RWPE2 (cell line): Measurements from ENCODE around the gene SYT5.
"Not testable (repeated sequence)": the region's sequence is repeated elsewhere in the genome, so short reads cannot be mapped to it uniquely, and the experiment has no call there.

ENCODE experiments used
- ATAC-seq: fragments of 200-7000 bp; cut with Tn5 transposase; 3 replicates; pipeline ENCODE4 v1.9.1; 2021; ENCODE audit warnings: low read depth
- DNase-seq: peaks from one replicate; pipeline ENCODE4 v3.0.0-alpha.2; 2020; ENCODE audit warnings: low spot score
- H3K27ac ChIP-seq: fragments of 450-650 bp; 2 replicates; pipeline ENCODE4 v1.5.1; 2017; ENCODE audit warnings: mild to moderate bottlenecking; ENCODE audit not compliant: poor library complexity, severe bottlenecking
- H3K27me3 ChIP-seq: fragments of 250-450 bp; sonication (Bioruptor Pico); 2 replicates; pipeline ENCODE4 v1.5.1; 2021; ENCODE audit warnings: mild to moderate bottlenecking, moderate library complexity; ENCODE audit not compliant: insufficient read depth, poor library complexity, severe bottlenecking
- H3K36me3 ChIP-seq: fragments of 250-450 bp; sonication (Bioruptor Pico); 2 replicates; pipeline ENCODE4 v1.5.1; 2020; ENCODE audit warnings: low read depth, mild to moderate bottlenecking, moderate library complexity
- H3K4me1 ChIP-seq: fragments of 250-450 bp; sonication (Bioruptor Pico); 2 replicates; pipeline ENCODE4 v1.5.1; 2021; ENCODE audit warnings: mild to moderate bottlenecking, moderate library complexity; ENCODE audit not compliant: insufficient read depth, poor library complexity, severe bottlenecking
- H3K4me3 ChIP-seq: fragments of 250-450 bp; sonication (Bioruptor Pico); 2 replicates; pipeline ENCODE4 v1.5.1; 2021; ENCODE audit warnings: mild to moderate bottlenecking, moderate library complexity; ENCODE audit not compliant: severe bottlenecking
- H3K9me3 ChIP-seq: fragments of 250-450 bp; sonication (Bioruptor Pico); 2 replicates; pipeline ENCODE4 v1.5.1; 2021; ENCODE audit warnings: mild to moderate bottlenecking, moderate library complexity; ENCODE audit not compliant: severe bottlenecking
- CTCF ChIP-seq: fragments of 450-650 bp; IDR thresholded peaks from one replicate; pipeline ENCODE4 v1.5.1; 2017; ENCODE audit warnings: mild to moderate bottlenecking, moderate library complexity; ENCODE audit not compliant: poor library complexity, severe bottlenecking

SYT5 gene

GRCh38 chr19:55208880-55209692 lies 29.0 kb upstream of the SYT5 start, which contains the start of gene PTPRH:
Gene PTPRH (minus strand): TSS chr19:55209501. CDS start chr19:55209433, 68 bp downstream.
- peak within 1 kb of the TSS; percentile 61 for H3K27ac ChIP-seq
- no peak for ATAC-seq

GRCh38 chr19:55206664-55207500 lies 26.8 kb upstream of the SYT5 start:
- no peaks in the 10 kb centered on the region for H3K27me3 ChIP-seq
- DNase-seq (peak; percentile 94), ATAC-seq (peak; percentile 83)
- TF ChIP-seq CTCF: no peak
- H3K36me3 ChIP-seq: no peaks in the 10 kb centered on the region
- peaks cover 21% of the 10 kb centered on the region for H3K4me1 ChIP-seq
- H3K4me3 ChIP-seq: peak overlapping the region; percentile 16
- H3K9me3 ChIP-seq: no peaks in the 10 kb centered on the region
- peak overlapping the region; percentile 39 for H3K27ac ChIP-seq

More at GRCh38 chr19:55208880-55209692, 29.0 kb upstream of the SYT5 start, which contains the start of gene PTPRH:
- Histone ChIP-seq H3K4me3 (no peak within 1 kb of the TSS), H3K36me3 (no peaks in the 10 kb centered on the region), H3K9me3 (peaks cover 3% of the 10 kb centered on the region), H3K27me3 (no peaks in the 10 kb centered on the region), H3K4me1 (peaks cover 21% of the 10 kb centered on the region)
- no peak for DNase-seq
- TF ChIP-seq CTCF: no peak

GRCh38 chr19:55202199-55202598 lies 22.1 kb upstream of the SYT5 start:
- not testable (repeated sequence) for DNase-seq, H3K4me3 ChIP-seq, H3K27ac ChIP-seq, H3K4me1 ChIP-seq, H3K27me3 ChIP-seq, H3K9me3 ChIP-seq, H3K36me3 ChIP-seq
- peak; percentile 20; the same call in 1 of the 3 replicates for ATAC-seq

- no peaks in the 10 kb centered on the region for H3K36me3 ChIP-seq
- no peak for TF ChIP-seq CTCF
- peaks cover 5% of the 10 kb centered on the region for H3K9me3 ChIP-seq
- DNase-seq (no peak), ATAC-seq (no peak)
- H3K4me3 ChIP-seq: no peak overlapping the region
- H3K27me3 ChIP-seq: no peaks in the 10 kb centered on the region
- H3K4me1 ChIP-seq: no peaks in the 10 kb centered on the region
- no peak overlapping the region for H3K27ac ChIP-seq
These were observed 19.6 kb upstream of the SYT5 start for GRCh38 chr19:55199620-55200204.

- no peak for ATAC-seq
- no peak for TF ChIP-seq CTCF
- peaks cover 5% of the 10 kb centered on the region for H3K9me3 ChIP-seq
- H3K4me1 ChIP-seq: no peaks in the 10 kb centered on the region
- no peak overlapping the region for H3K27ac ChIP-seq
- no peaks in the 10 kb centered on the region for H3K36me3 ChIP-seq
- no peak for DNase-seq
- H3K4me3 ChIP-seq: no peak overlapping the region
- H3K27me3 ChIP-seq: no peaks in the 10 kb centered on the region
These were observed 18.6 kb upstream of the SYT5 start for GRCh38 chr19:55198651-55199050.
